MV-4-11 (cell line): ENCODE results near the gene MISP3.

Experiments used
- DNase-seq: peaks from one replicate; lab custom pipeline; 2025; lab: John Stamatoyannopoulos, UW

MISP3 gene

GRCh38 chr19:14102756-14103155 is 30.2 kb downstream of the MISP3 start:
- DNase-seq: no peak

- no peak for DNase-seq
Measured at GRCh38 chr19:14103310-14103709, 30.7 kb downstream of the MISP3 start.

- no peak for DNase-seq
Measured at GRCh38 chr19:14105680-14106079, 33.1 kb downstream of the MISP3 start.

- no peak for DNase-seq
Measured at GRCh38 chr19:14106840-14107239, 34.3 kb downstream of the MISP3 start.

- no peak for DNase-seq
Measured at GRCh38 chr19:14107581-14108461, 35.2 kb downstream of the MISP3 start.

GRCh38 chr19:14110650-14111049 is 38.1 kb downstream of the MISP3 start:
- no peak for DNase-seq

- no peak for DNase-seq
Measured at GRCh38 chr19:14111486-14111885, 38.9 kb downstream of the MISP3 start.

GRCh38 chr19:14112051-14112808 is 39.6 kb downstream of the MISP3 start:
- DNase-seq: no peak

- DNase-seq: no peak
Measured at GRCh38 chr19:14112809-14113385, 40.3 kb downstream of the MISP3 start.

- peak; percentile 59 for DNase-seq
Measured at GRCh38 chr19:14113762-14114414, 41.3 kb downstream of the MISP3 start.

- no peak for DNase-seq
Measured at GRCh38 chr19:14114439-14114838, 41.9 kb downstream of the MISP3 start.

- DNase-seq: peak; percentile 86
Measured at GRCh38 chr19:14114854-14115253, 42.3 kb downstream of the MISP3 start.

- no peak for DNase-seq
Measured at GRCh38 chr19:14115756-14116155, 43.2 kb downstream of the MISP3 start.

GRCh38 chr19:14116525-14116917 is 43.9 kb downstream of the MISP3 start:
- DNase-seq: no peak

- no peak for DNase-seq
Measured at GRCh38 chr19:14116918-14117578, 44.5 kb downstream of the MISP3 start.

GRCh38 chr19:14117668-14118164 is 45.1 kb downstream of the MISP3 start, which contains the start of gene PRKACA:
PRKACA (minus strand) TSS chr19:14117762; CDS start chr19:14117547, 215 bp downstream.
- DNase-seq: peak; percentile 99

- peak; percentile 98 for DNase-seq
Measured at GRCh38 chr19:14118165-14119051, 45.8 kb downstream of the MISP3 start.

GRCh38 chr19:14119146-14119545 is 46.6 kb downstream of the MISP3 start:
- no peak for DNase-seq

- DNase-seq: no peak
Measured at GRCh38 chr19:14119644-14120496, 47.3 kb downstream of the MISP3 start.

- DNase-seq: no peak
Measured at GRCh38 chr19:14120497-14120780, 47.9 kb downstream of the MISP3 start.
